Measurements from ENCODE around the gene EHMT1. TPM values are rescaled to one million over a fixed set of nuclear protein-coding genes. Genes with fewer than 3 reads are reported as not detected.

Gene EHMT1
- total and polyA plus RNA-seq, 2 donors (not counting 1 experiment from before 2014, with no cell fraction given): 101 to 394 TPM

DNA sequence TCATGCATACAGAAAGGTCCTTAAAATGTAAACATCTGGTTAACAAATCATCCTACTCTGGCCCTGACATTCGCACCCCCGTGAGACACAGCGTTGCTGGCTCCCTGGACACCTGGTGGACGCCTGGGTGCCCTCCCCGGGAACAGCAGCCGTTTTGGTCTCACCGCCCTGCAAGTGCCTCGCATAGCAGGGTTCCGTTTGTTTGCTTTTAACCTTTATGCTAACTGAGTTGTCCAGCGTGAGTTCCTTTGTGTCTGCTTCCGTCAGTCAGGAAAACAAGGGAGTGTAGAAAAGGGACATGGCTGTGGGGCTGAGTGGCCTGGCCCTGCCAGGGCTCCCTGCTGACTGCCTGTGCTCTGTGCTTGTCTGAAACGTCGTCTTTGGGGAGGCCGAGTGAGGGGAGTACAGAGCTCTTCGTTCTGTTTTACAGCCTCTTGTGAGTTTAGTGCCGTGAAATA is 166.9 kb downstream of the EHMT1 start:
- Histone ChIP-seq H3K4me3 (ENCODE audit: control extremely low read depth in 1 of 5, extremely low read depth in 1 of 5, insufficient read depth in 1 of 5, low read depth in 2 of 5, low read length in 4 of 5) (no peak overlapping the region), H3K79me2 (ENCODE audit: control insufficient read depth, insufficient read depth, low read length) (peaks cover 48% of the 10 kb centered on the region), H3K9me3 (ENCODE audit: control extremely low read depth in 1 of 3, control insufficient read depth in 2 of 3, insufficient read depth in 1 of 3, low read length in 2 of 3) (peaks cover 0 to 11% (median 0%) of the 10 kb centered on the region in 3 donors), H3K4me1 (ENCODE audit: control insufficient read depth in 2 of 2, insufficient read depth in 2 of 2, low read length in 2 of 2) (peaks cover 0 to 3% of the 10 kb centered on the region in 2 donors), H3K27ac (ENCODE audit: low read length in 2 of 2) (no peak overlapping the region), H3K9ac (ENCODE audit: low read length) (no peak overlapping the region), H2AFZ (ENCODE audit: insufficient read depth, low read depth, low read length, poor library complexity, severe bottlenecking) (no peak overlapping the region), H3K27me3 (replicated peaks in 1 of 4; ENCODE audit: control extremely low read depth in 1 of 4, control insufficient read depth in 3 of 4, insufficient read depth in 4 of 4, low read length in 3 of 4) (no peaks in the 10 kb centered on the region), H4K20me1 (ENCODE audit: control insufficient read depth, insufficient read depth, low read length, poor library complexity, severe bottlenecking) (peaks cover 33% of the 10 kb centered on the region), H3K36me3 (replicated peaks in 1 of 2; ENCODE audit: control extremely low read depth in 1 of 2, control insufficient read depth in 1 of 2, extremely low read depth in 1 of 2, insufficient read depth in 2 of 2, low read length in 1 of 2) (peaks cover 4 to 79% of the 10 kb centered on the region in 2 experiments), H3K4me2 (replicated peaks; ENCODE audit: low read depth, low read length, poor library complexity, severe bottlenecking) (no peak overlapping the region)
- intact Hi-C loops (cut with micrococcal nuclease): no loop called here
- TF ChIP-seq EZH2 (IDR thresholded peaks at IDR 0.05; ENCODE audit: borderline replicate concordance, insufficient read depth, low read depth, low read length, poor library complexity, severe bottlenecking): no peak
- TF ChIP-seq, protein P1, sequence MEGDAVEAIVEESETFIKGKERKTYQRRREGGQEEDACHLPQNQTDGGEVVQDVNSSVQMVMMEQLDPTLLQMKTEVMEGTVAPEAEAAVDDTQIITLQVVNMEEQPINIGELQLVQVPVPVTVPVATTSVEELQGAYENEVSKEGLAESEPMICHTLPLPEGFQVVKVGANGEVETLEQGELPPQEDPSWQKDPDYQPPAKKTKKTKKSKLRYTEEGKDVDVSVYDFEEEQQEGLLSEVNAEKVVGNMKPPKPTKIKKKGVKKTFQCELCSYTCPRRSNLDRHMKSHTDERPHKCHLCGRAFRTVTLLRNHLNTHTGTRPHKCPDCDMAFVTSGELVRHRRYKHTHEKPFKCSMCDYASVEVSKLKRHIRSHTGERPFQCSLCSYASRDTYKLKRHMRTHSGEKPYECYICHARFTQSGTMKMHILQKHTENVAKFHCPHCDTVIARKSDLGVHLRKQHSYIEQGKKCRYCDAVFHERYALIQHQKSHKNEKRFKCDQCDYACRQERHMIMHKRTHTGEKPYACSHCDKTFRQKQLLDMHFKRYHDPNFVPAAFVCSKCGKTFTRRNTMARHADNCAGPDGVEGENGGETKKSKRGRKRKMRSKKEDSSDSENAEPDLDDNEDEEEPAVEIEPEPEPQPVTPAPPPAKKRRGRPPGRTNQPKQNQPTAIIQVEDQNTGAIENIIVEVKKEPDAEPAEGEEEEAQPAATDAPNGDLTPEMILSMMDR (IDR thresholded peaks at IDR 0.05): no peak
- Mint-ChIP-seq H3K4me1 (peaks cover 10% of the 10 kb centered on the region), H3K4me3 (no peak overlapping the region), H3K9me3 (ENCODE audit: insufficient read depth) (no peaks in the 10 kb centered on the region), H3K27me3 (no peaks in the 10 kb centered on the region), H3K27ac (peak overlapping the region; percentile 57)
- DNase-seq (no peak), ATAC-seq (ENCODE audit: low read depth) (no peak)
- ChIA-PET POLR2A (no interaction called here), CTCF (interaction anchor here (1.0 kb wide), 1 partner anchor 15 kb away, joined by 5 read pairs; no protein-coding TSS in a partner anchor)
- 96% methylated on average over 15 of the region's 16 CpGs for WGBS (ENCODE audit: insufficient coverage)

DNA sequence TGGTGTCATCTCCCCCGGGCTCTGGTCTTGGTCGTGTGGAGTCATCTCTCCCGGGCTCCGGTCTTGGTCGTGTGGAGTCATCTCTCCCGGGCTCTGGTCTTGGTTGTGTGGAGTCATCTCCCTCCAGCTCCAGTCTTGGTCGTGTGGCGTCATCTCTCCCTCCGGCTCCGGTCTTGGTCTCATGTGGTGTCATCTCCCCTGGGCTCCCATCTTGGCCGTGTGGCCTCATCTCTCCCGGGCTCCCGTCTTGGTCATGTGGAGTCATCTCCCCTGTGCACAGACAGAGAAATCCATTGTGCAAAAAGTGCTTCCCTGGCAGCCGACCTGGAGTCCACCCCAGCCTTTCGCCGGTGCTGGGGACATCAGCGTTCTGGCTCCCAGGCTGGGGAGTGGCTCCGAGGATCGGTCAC is 167.7 kb downstream of the EHMT1 start:
- Histone ChIP-seq H3K4me1 (ENCODE audit: control insufficient read depth in 2 of 2, insufficient read depth in 2 of 2, low read length in 2 of 2) (peaks cover 0 to 3% of the 10 kb centered on the region in 2 donors), H3K4me2 (replicated peaks; ENCODE audit: low read depth, low read length, poor library complexity, severe bottlenecking) (no peak overlapping the region), H3K79me2 (ENCODE audit: control insufficient read depth, insufficient read depth, low read length) (peaks cover 48% of the 10 kb centered on the region), H3K9me3 (ENCODE audit: control extremely low read depth in 1 of 3, control insufficient read depth in 2 of 3, insufficient read depth in 1 of 3, low read length in 2 of 3) (peaks cover 0 to 11% (median 0%) of the 10 kb centered on the region in 3 donors), H3K27me3 (replicated peaks in 1 of 4; ENCODE audit: control extremely low read depth in 1 of 4, control insufficient read depth in 3 of 4, insufficient read depth in 4 of 4, low read length in 3 of 4) (no peaks in the 10 kb centered on the region), H3K4me3 (ENCODE audit: control extremely low read depth in 1 of 5, extremely low read depth in 1 of 5, insufficient read depth in 1 of 5, low read depth in 2 of 5, low read length in 4 of 5) (no peak overlapping the region), H4K20me1 (ENCODE audit: control insufficient read depth, insufficient read depth, low read length, poor library complexity, severe bottlenecking) (peaks cover 33% of the 10 kb centered on the region), H3K36me3 (replicated peaks in 1 of 2; ENCODE audit: control extremely low read depth in 1 of 2, control insufficient read depth in 1 of 2, extremely low read depth in 1 of 2, insufficient read depth in 2 of 2, low read length in 1 of 2) (peaks cover 6 to 82% of the 10 kb centered on the region in 2 experiments), H3K27ac (ENCODE audit: low read length in 2 of 2) (no peak overlapping the region), H2AFZ (ENCODE audit: insufficient read depth, low read depth, low read length, poor library complexity, severe bottlenecking) (no peak overlapping the region), H3K9ac (ENCODE audit: low read length) (no peak overlapping the region)
- ChIA-PET CTCF (no interaction called here), POLR2A (interaction anchor here (1.0 kb wide), 1 partner anchor 9 kb away, joined by 3 read pairs; no protein-coding TSS in a partner anchor)
- Mint-ChIP-seq H3K27me3 (no peaks in the 10 kb centered on the region), H3K4me3 (no peak overlapping the region), H3K27ac (no peak overlapping the region), H3K4me1 (peaks cover 10% of the 10 kb centered on the region), H3K9me3 (ENCODE audit: insufficient read depth) (no peaks in the 10 kb centered on the region)
- DNase-seq (no peak), ATAC-seq (ENCODE audit: low read depth) (no peak)
- WGBS (ENCODE audit: insufficient coverage): over 99% methylated on average over 19 of the region's 19 CpGs
- intact Hi-C loops (cut with micrococcal nuclease): no loop called here
- TF ChIP-seq, protein P1 (IDR thresholded peaks at IDR 0.05): no peak
- TF ChIP-seq EZH2 (IDR thresholded peaks at IDR 0.05; ENCODE audit: borderline replicate concordance, insufficient read depth, low read depth, low read length, poor library complexity, severe bottlenecking): no peak
